Rectal smooth muscle tissue (tissue), 1 donor: ENCODE data around the gene STAC3.

Source experiments
- H3K27ac ChIP-seq: one replicate; pipeline ENCODE4 v1.7.0; 2013; ENCODE audit warnings: low read depth, low read length, inconsistent platforms
- H3K27me3 ChIP-seq: one replicate; pipeline ENCODE4 v1.7.0; 2013; ENCODE audit warnings: low read length; ENCODE audit not compliant: control insufficient read depth, insufficient read depth
- H3K36me3 ChIP-seq: one replicate; pipeline ENCODE4 v1.7.0; 2013; ENCODE audit warnings: low read length; ENCODE audit not compliant: control insufficient read depth, insufficient read depth
- H3K4me1 ChIP-seq: one replicate; pipeline ENCODE4 v1.7.0; 2013; ENCODE audit warnings: low read length; ENCODE audit not compliant: control insufficient read depth, insufficient read depth
- H3K4me3 ChIP-seq: one replicate; pipeline ENCODE4 v1.7.0; 2013; ENCODE audit warnings: low read length
- H3K9ac ChIP-seq: one replicate; pipeline ENCODE4 v1.7.0; 2013; ENCODE audit warnings: low read length

The STAC3 gene

DNA sequence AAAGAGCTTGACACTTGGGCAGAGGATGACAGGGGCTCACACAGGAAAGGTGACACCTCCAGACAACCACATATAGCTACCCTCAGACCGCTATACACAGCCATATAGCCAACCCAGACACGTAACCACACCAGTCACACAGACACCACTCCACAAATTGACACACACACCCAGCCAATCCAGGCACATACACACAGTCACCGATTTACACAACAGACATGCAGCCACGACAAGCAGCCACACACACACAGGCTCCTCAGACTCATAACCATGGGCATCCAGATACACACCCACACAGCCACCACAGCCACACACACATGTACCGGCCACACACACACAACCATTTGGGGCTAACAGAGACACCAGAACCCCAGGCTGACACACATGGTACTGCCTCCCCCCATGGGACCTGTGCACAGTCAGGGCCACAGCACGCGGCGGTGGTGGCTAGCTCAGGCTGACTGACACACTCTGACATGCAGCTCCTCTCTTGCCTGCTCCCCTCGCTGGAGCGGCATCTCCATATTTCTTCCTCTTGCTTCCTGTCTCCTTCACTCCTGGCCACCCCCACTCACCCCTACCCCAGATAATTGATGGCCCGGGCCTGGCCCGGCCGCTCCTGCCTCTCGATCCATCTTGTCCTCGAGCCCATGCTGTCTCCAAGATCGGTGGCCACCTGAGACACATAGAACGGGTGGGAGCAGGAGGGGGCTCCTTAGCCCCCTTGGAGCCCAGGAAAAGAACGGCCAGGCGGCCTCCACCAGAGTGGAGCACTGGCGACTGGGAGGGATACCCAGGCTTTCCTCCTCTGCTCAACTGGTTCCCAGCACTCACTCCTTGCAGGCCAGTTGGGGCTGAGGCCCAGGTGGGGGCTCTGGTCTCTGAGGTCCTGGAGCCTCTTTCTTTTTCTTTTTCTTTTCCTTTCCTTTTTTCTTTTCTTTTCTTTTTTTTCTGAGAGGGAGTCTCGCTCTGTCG is 27.5 kb downstream of the STAC3 start:
- Histone ChIP-seq H3K27ac (no peak overlapping the region), H3K9ac (no peak overlapping the region), H3K4me3 (no peak overlapping the region), H3K4me1 (no peaks in the 10 kb centered on the region), H3K36me3 (no peaks in the 10 kb centered on the region), H3K27me3 (peaks cover 68% of the 10 kb centered on the region)

DNA sequence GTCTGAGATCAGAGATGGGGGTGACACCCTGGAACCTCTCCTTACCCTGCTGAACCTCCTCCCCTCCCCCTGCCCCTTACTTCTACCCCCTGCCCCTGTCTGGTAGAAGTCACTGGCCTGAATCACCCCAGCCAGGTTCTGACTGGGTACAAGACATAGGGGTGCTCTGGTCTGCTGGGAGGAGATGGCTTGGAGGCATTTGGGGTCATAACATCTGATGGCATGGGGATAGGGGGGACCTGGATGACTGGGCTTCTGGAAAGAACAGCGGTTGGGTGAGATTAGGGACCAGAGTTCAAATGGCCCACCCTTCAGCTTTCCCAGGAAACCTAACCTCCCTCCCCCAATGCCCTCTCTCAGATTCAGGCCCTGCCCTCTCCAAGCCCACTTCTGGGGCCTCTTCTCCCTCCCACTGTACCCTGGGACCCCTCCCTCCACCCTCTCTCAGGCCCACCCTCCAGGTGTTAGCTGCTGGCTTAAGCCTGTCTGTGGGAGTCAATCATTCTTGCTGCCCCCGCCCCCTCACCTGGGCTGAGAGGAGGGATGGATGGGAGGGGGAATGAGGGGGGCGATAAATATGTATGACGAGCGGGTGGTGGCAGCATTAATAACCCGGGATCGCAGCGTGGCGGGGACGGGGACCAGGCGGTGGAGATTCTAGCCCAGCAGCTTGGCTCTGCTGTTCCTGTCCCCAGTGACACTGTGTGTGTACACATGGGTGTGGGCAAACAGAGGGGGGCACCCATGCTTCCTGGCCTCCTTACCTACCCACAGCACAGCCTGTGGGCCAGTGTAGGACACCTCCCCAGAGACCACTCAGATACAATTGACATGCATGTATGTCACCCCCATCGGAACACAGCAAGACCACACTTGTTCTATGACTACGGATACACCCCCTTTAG is 28.4 kb downstream of the STAC3 start:
- no peak overlapping the region for H3K9ac ChIP-seq
- H3K27ac ChIP-seq: no peak overlapping the region
- no peaks in the 10 kb centered on the region for H3K36me3 ChIP-seq
- H3K4me1 ChIP-seq: no peaks in the 10 kb centered on the region
- peaks cover 77% of the 10 kb centered on the region for H3K27me3 ChIP-seq
- H3K4me3 ChIP-seq: no peak overlapping the region

DNA sequence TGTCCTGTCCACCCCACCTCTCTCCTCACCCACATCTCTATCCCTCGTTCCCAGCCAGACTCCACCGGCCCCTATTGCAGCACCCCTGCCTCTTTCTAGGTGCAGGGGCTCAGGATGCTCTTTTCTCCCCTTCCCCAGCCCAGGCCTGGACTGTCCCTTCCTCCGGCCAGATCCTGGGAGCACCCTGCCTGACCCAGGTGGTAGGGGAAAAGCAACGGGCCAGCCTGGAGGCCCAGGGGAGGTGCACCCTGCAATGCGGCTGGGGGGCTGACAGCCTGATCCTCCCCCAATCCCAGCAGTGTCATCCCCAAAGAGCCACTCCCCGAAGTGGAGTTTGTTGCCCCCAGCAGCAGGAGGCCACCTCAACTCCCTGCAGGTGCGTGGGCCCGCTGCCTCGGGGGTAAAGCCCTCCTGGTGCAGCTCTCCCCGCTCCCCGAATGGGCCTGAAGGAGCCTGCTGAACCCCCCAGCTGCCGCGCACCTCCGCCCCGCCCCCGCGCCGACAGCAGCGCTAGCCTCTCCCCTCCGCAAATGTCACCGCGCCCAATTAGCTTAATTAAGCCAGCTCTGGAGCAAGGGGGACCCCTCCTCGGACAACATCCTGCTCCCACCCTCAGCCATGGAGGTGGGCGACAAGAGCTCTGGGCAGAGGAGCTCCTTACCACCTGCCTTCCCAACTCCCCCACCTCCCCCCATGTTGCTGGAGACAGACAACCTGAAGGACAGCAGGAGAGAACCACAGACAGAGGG is 29.6 kb downstream of the STAC3 start:
- Histone ChIP-seq H3K9ac (no peak overlapping the region), H3K4me3 (no peak overlapping the region), H3K27me3 (peaks cover 81% of the 10 kb centered on the region), H3K36me3 (no peaks in the 10 kb centered on the region), H3K4me1 (no peaks in the 10 kb centered on the region), H3K27ac (no peak overlapping the region)

DNA sequence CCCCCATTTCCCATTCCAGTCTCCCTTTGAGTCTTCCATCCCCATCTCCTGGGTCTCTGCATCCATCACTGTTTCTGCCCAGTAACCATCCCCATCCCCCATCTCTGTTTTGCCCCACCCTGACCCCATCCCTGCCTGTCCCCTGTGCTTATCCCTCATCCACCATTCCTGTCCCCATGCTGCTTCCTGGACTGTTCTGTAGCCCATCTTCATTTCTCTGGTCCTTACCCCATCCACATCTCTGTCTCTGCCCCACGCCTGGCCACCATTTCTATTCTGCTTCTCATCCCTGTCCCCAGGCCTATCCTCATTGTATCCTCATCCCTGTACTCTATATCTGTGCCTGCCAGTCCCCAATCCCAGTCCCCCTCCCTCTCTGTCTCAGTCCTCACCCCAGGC is 30.2 kb downstream of the STAC3 start:
- H3K9ac ChIP-seq: no peak overlapping the region
- no peak overlapping the region for H3K27ac ChIP-seq
- no peaks in the 10 kb centered on the region for H3K4me1 ChIP-seq
- peaks cover 81% of the 10 kb centered on the region for H3K27me3 ChIP-seq
- H3K4me3 ChIP-seq: no peak overlapping the region
- H3K36me3 ChIP-seq: no peaks in the 10 kb centered on the region

DNA sequence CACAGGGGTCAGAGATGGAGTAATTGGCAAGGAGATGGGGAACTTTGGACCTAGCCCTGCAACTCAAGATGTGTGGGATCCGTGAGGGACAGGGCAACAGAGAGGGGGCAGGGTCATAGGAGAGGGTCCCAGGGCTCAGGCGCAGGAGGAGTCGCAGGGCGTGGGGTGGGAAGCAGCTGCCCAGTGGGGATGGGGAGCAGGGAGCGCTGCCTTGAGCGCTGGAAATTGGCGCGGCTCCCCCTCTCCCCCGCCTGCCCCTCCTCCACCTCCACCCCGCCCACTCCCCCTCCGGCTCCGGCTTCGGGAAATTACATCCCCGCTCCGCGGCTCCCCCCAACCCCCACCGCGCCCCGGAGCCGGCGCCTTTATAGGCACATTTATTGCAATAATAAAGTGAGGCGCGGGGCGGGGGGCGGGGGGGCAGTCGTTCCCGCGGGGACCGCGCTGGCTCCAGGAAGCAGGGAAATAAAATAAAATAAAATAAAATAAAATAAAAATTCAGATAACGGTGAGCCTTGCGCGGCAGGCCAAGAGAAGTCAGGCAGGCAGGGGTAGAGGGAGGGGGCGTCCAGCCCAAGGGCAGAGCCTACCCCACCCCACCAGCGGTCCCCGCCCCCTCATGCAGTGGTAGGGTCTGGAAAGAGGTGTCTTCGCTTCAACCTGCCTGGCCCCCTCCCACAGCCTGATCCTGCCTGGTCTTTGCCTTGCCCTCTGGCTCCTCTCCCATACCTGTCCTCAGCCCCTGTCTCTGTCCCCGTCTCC is 30.8 kb downstream of the STAC3 start:
- no peaks in the 10 kb centered on the region for H3K36me3 ChIP-seq
- no peak overlapping the region for H3K9ac ChIP-seq
- H3K27me3 ChIP-seq: peaks cover 83% of the 10 kb centered on the region
- no peak overlapping the region for H3K27ac ChIP-seq
- H3K4me3 ChIP-seq: no peak overlapping the region
- no peaks in the 10 kb centered on the region for H3K4me1 ChIP-seq

DNA sequence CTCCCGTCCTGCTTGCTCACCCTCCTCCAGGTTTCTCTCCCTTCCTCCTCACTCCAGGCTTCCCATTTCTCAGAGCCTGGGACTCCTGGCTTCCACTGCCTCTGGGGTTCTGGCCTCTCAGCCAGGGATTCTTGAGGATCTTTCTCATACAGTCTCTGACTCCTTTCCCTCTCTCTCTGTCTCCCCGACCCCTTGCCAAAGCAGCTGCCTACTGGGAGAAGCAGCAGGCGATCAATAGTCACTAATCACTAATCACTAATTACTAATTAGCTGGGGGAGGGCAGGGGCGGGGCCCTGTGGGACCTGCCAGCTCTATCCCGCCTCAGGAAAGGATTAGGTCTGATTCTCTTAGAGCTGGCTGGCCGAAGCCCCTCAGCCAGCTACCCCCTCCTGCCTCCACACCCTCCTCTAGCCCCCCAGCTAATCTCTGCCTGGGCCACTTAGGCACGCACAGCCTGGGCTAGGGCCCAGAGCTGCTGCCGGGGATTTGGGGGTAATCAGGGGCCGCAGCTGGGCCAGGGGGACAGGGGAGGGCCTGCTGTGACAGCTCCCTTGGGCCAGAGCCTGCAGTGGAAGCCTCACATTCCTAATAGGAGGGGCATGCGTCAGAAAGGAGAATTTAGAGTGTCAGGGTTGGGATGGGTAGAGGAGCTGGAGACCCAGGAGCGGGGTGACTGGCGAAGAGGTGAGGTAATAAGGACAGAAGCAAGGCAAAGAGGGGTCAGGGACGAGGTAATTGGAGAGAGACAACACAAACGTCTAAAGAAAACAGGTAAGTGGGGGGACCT is 31.6 kb downstream of the STAC3 start:
- no peak overlapping the region for H3K27ac ChIP-seq
- H3K36me3 ChIP-seq: no peaks in the 10 kb centered on the region
- no peak overlapping the region for H3K9ac ChIP-seq
- no peaks in the 10 kb centered on the region for H3K4me1 ChIP-seq
- H3K4me3 ChIP-seq: no peak overlapping the region
- H3K27me3 ChIP-seq: peaks cover 84% of the 10 kb centered on the region

DNA sequence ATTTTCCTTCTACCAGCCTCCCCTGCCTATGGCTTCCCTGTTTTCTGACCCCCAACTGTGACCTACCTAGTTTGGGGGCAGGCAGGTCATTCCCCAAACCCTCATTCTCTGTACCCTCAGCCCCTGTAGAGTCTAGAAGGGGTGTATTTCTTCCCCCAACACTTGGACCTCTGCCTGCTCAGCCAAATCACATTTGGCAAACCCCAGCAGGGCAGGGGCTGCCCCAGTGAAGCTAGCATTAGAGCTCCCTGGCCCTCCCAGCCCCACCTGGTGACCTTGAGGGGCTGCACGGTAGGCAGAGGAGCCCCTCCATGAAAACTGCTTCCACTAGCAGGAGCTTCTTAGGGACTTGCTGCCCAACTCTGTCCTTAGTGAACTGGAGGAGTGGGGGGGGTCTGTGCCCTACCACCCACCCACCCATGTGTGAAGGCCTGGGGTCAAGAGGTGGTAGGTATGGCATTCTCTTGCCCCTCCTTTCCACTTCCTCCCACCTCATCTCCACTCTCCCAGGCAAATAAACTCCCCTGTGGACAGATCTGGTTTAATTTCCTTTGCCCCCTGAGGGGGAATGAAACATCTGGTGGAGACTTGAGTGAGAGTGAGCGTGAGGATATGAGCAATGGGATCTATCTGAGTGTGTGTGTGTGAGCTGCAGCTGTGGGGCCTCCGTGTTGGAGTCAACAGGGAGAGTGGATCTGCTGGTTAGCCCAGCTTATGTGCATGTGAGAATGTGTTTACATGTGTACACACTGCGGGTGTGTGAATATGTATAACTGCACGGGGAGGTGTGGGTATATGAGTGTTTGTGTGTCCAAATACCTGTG is 32.7 kb downstream of the STAC3 start:
- Histone ChIP-seq H3K4me3 (no peak overlapping the region), H3K9ac (no peak overlapping the region), H3K4me1 (no peaks in the 10 kb centered on the region), H3K27ac (no peak overlapping the region), H3K36me3 (no peaks in the 10 kb centered on the region), H3K27me3 (peaks cover 76% of the 10 kb centered on the region)

DNA sequence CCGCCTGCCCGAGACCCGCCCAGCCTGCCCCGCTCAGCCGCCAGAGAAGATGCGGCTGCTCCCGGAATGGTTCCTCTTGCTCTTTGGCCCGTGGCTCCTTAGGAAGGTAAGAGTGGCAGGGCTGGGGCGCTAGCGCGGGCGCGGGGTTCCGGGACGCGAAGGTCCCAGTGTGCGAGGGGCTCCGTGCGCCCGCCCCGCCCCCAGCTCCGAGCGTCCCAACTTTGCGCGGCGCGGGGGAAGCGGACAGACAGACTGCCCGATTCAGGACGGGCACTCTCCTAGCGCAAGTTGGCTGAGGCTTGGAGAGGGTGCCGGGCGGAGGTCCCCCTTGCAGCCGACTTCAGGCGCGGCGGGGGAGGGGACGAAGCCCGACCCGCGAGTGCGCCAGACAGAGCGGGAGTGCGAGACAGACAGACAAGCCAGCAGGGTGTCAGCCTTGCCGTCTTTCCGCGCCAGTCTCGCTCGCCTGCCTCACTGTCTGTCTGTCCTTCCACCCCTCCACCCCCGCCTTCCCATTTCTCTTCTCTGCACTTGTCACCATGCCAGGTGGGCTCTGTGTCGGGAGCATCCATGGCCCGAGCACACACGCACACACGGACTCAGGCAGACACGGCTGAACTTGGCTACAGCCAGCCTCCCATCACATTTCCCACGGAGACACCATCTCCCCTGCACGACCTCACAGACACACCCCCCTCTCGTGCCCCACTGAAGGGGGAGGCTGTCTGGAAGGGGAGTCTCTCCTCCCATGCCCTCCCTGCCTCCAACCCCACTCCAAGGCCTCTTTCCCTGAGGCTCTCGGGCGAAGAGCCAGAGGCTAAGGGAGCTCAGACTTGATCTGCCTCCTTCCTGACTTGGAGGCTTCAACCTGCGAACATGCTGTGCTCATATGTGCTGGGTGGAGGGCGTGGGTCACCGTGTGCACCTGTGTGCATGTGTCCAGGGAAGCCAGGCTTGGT is 33.8 kb downstream of the STAC3 start:
- peaks cover 67% of the 10 kb centered on the region for H3K27me3 ChIP-seq
- no peak overlapping the region for H3K27ac ChIP-seq

DNA sequence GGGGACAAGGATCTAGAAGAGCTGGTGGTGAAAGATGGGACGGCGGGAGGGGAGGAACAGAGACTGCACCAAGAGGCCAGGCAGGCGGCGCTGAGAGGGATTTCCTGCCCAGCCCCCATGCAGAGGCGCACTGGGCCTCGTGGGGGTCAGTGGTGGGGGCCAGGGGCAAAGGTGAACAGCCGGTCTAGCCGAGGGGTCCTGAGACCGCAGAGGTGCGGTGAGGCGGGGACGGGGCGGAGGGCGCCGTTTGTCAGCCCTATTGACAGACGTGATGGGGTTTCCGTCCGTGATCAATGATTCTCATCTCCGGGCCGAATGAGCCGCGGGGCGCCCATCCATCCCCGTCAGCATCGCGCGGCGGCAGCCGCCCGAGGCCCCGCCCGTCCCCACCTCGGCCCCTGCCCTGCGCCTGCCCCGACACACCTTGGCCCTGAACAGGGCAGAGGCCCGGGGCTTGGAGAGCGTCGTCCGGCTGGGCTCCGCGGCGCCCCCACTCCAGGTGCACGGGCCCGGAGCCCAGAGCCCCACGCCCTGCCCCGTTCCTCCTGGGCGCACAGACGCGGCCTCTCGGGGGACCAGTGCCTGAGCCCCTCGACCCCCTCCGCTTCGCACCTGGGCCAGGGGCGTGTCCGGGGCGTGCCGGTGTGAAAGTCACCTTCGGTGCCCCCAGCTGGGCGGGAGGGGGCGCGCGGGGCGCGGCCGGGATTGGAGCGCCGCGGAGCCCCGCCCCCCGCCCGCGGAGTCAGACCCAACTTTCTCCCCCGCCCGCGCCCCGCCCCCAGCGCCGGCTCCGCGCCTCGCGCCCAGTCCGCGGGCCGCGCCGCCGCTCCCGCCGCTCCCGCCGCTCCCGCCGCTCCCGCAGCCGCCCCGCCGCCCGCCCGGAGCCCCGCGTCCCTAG is 34.7 kb downstream of the STAC3 start, which contains the start of gene NXPH4:
Gene NXPH4, plus strand, starts transcription at position 781 of the 898 bp plus-strand sequence. CDS start 176 bp downstream, outside the sequence.
- Histone ChIP-seq H3K27me3 (peaks cover 57% of the 10 kb centered on the region), H3K27ac (no peak within 1 kb of the TSS), H3K4me3 (peak within 1 kb of the TSS; percentile 58), H3K4me1 (no peaks in the 10 kb centered on the region), H3K36me3 (no peaks in the 10 kb centered on the region), H3K9ac (no peak within 1 kb of the TSS)

More for the DNA sequence above, 33.8 kb downstream of the STAC3 start:
- peak overlapping the region; percentile 58 for H3K4me3 ChIP-seq
- H3K9ac ChIP-seq: no peak overlapping the region
- no peaks in the 10 kb centered on the region for H3K36me3 ChIP-seq
- H3K4me1 ChIP-seq: no peaks in the 10 kb centered on the region
